SK-N-MC (cell line): ENCODE measurements around the gene NPNT.

Experiments
- EZH2 ChIP-seq: fragments of 200-600 bp; sonication (generic); IDR thresholded peaks from one replicate; pipeline ENCODE4 v1.6.1; 2017; ENCODE audit warnings: antibody characterized with exemption
- FOXP2 ChIP-seq: optimal IDR thresholded peaks from 2 replicates; pipeline ENCODE3; 2011; ENCODE audit warnings: mild to moderate bottlenecking, moderate library complexity; ENCODE audit not compliant: insufficient read depth; ENCODE audit errors: extremely low read length, control extremely low read depth
- POLR2AphosphoS5 ChIP-seq: IDR thresholded peaks from 2 replicates; pipeline ENCODE4 v1.6.1; 2012; ENCODE audit warnings: mild to moderate bottlenecking, low read depth, low read length, borderline replicate concordance

GRCh38 chr4:105978684-105979296, 83.5 kb downstream of the NPNT start:
- no peak for TF ChIP-seq POLR2AphosphoS5
- no peak for TF ChIP-seq EZH2
- no peak for TF ChIP-seq FOXP2
